ENCODE results near the gene KIAA1671.

KIAA1671 gene

GRCh38 chr22:25167082-25167481, 214.6 kb downstream of the KIAA1671 start:
- TF ChIP-seq, protein P1, sequence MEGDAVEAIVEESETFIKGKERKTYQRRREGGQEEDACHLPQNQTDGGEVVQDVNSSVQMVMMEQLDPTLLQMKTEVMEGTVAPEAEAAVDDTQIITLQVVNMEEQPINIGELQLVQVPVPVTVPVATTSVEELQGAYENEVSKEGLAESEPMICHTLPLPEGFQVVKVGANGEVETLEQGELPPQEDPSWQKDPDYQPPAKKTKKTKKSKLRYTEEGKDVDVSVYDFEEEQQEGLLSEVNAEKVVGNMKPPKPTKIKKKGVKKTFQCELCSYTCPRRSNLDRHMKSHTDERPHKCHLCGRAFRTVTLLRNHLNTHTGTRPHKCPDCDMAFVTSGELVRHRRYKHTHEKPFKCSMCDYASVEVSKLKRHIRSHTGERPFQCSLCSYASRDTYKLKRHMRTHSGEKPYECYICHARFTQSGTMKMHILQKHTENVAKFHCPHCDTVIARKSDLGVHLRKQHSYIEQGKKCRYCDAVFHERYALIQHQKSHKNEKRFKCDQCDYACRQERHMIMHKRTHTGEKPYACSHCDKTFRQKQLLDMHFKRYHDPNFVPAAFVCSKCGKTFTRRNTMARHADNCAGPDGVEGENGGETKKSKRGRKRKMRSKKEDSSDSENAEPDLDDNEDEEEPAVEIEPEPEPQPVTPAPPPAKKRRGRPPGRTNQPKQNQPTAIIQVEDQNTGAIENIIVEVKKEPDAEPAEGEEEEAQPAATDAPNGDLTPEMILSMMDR (conservative IDR thresholded peaks at IDR 0.05; ENCODE audit: low read length): no peak
- DNase-seq (ENCODE audit: low read depth): no peak
- H3K4me3 ChIP-seq (ENCODE audit: low read length): no peak overlapping the region

DNA sequence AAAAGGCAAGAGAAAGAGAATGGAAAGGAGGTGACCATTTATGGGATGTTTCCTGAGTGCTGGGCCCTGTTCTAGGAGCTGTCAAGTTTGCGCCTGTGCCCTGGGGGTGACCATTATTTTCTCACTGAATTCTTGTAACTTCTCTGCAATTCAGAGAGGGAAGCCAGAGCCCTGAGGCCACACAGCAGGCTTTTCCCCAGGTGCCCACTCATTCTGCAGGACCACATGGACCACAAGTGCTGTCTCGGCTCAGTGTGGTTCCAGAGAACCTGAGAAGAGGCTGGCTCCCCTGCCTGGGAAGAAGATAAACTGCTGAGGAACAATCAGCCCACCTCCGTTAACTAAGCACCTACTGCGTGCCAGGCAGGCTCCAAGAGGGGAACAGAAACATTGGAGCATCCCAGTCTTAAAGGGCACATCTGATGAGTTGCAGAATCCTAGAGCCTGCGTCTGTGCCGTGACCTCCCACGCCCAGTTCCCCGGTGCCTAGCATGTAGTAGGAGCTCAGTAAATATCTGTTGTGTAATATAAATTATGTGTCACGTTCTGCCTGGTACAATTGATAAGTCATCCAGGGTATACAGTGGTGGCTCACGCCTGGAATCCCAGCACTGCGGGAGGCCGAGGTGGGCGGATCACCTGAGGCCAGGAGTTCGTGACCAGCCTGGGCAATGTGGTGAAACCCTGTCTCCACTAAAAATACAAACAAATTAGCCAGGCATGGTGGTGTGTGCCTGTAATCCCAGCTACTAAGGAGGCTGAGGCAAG, 215.5 kb downstream of the KIAA1671 start:
- DNase-seq (ENCODE audit: low read depth): no peak
- no peak overlapping the region for H3K4me3 ChIP-seq (ENCODE audit: low read length)
- TF ChIP-seq, protein P1 (conservative IDR thresholded peaks at IDR 0.05; ENCODE audit: low read length): no peak

DNA sequence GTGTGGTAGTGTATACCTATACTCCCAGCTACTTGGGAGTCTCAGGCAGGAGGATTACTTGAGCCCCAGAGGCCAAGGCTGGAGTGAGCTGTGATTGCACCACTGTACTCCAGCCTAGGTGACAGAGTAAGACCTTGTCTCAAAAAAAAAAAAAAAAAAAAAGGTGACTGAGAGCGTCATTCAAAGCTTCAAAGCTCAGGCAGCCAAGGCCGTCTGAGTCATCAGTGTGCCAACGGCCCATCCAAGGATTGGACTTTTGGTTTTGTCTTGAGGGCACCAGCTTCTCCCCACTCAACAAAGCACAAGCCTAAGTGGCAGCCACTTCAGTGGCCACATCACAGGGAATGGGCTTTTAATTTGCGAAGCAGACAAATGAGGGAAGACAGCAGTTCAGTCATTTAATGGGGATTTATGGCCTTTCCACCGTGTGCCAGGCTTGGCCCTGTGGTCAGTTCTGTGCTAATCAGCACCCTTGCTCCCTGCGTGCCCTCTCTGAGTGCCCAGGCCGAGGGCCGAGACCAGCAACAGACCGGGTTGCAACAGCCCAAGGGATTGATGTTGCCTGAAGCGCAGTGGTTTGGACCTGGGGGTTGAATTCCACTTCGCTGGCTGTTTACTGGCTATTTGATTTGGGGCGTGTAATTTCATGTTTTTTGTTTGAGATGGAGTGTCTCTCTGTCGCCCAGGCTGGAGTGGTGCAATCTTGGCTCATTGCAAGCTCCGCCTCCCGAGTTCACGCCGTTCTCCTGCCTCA, 216.9 kb downstream of the KIAA1671 start:
- TF ChIP-seq, protein P1 (conservative IDR thresholded peaks at IDR 0.05; ENCODE audit: low read length): no peak
- H3K4me3 ChIP-seq (ENCODE audit: low read length): no peak overlapping the region
- no peak for DNase-seq (ENCODE audit: low read depth)

- no peak overlapping the region for H3K4me3 ChIP-seq (ENCODE audit: low read length)
- TF ChIP-seq, protein P1 (conservative IDR thresholded peaks at IDR 0.05; ENCODE audit: low read length): no peak
- DNase-seq (ENCODE audit: low read depth): no peak
Measured at GRCh38 chr22:25170426-25170980, 218.0 kb downstream of the KIAA1671 start.

- TF ChIP-seq, protein P1 (conservative IDR thresholded peaks at IDR 0.05; ENCODE audit: low read length): no peak; the same call in 1 of the 2 replicates
- no peak for DNase-seq (ENCODE audit: low read depth)
- no peak overlapping the region for H3K4me3 ChIP-seq (ENCODE audit: low read length)
Measured at GRCh38 chr22:25172153-25172552, 219.6 kb downstream of the KIAA1671 start.

DNA sequence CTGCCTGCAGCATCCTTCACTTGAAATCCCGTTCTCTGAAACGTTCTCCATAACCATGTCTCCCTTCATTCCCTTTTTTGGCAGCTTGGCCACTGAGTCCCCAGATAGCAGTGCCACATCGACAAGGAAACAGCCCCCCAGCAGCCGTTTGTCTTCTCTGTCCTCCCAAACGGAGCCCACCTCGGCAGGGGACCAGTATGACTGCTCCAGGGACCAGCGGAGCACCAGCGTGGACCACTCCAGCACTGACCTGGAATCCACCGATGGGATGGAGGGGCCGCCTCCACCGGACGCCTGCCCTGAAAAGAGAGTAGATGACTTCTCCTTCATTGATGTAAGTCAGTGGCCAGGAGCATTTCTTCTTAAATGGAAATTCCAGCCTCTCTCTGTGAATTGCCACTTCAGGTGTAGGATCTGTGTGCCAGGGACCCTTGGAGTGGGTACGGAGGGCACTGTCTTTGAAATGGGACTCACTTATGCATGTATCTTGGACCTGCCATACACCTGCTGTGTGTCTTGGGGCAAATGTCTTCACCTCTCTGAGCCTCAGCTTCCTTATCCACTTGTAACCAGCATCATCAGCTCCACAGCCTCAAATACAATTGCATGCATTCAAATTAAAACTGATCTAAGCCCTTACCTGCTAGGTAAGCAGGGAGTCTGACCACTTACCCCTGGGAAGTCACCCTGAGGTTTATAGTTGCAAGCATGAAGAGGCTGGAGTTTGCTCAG, 221.8 kb downstream of the KIAA1671 start:
- no peak overlapping the region for H3K4me3 ChIP-seq (ENCODE audit: low read length)
- no peak for DNase-seq (ENCODE audit: low read depth)
- TF ChIP-seq, protein P1 (conservative IDR thresholded peaks at IDR 0.05; ENCODE audit: low read length): no peak
